HG03439 (cell line): ENCODE data around the gene LCA5L.

ENCODE experiments used
- ATAC-seq: cut with Tn5 transposase; IDR thresholded peaks from one replicate; pipeline ENCODE4 v1.9.1; 2021; ENCODE audit warnings: mild to moderate bottlenecking, moderate library complexity; ENCODE audit not compliant: unreplicated experiment

Gene LCA5L

GRCh38 chr21:39445321-39446269 lies at the start of gene LCA5L:
Gene LCA5L (minus strand): TSS chr21:39445778. CDS start chr21:39428493, 17,285 bp downstream.
- peak; percentile 88 for ATAC-seq

- ATAC-seq = no peak
These were observed 43.9 kb upstream of the LCA5L start for GRCh38 chr21:39489380-39489924.

- ATAC-seq = no peak
These were observed 39.2 kb upstream of the LCA5L start for GRCh38 chr21:39484711-39485276.

- ATAC-seq = no peak
These were observed 38.3 kb upstream of the LCA5L start for GRCh38 chr21:39483917-39484316.

- ATAC-seq = no peak
These were observed 36.3 kb upstream of the LCA5L start for GRCh38 chr21:39481886-39482285.

GRCh38 chr21:39480271-39480670 lies 34.7 kb upstream of the LCA5L start:
- no peak for ATAC-seq

GRCh38 chr21:39479814-39480182 lies 34.2 kb upstream of the LCA5L start:
- ATAC-seq = no peak

GRCh38 chr21:39479164-39479813 lies 33.7 kb upstream of the LCA5L start:
- no peak for ATAC-seq

- ATAC-seq = no peak
These were observed 29.0 kb upstream of the LCA5L start for GRCh38 chr21:39474611-39475010.

- ATAC-seq = no peak
These were observed 27.2 kb upstream of the LCA5L start for GRCh38 chr21:39472786-39473185.

- no peak for ATAC-seq
These were observed 26.0 kb upstream of the LCA5L start for GRCh38 chr21:39471598-39471997.

- ATAC-seq = no peak
These were observed 23.0 kb upstream of the LCA5L start for GRCh38 chr21:39468559-39468958.

GRCh38 chr21:39467746-39468145 lies 22.2 kb upstream of the LCA5L start:
- no peak for ATAC-seq

- no peak for ATAC-seq
These were observed 21.0 kb upstream of the LCA5L start for GRCh38 chr21:39466584-39466983.

GRCh38 chr21:39463308-39463707 lies 17.7 kb upstream of the LCA5L start:
- ATAC-seq = no peak

GRCh38 chr21:39461419-39461818 lies 15.8 kb upstream of the LCA5L start:
- no peak for ATAC-seq

- no peak for ATAC-seq
These were observed 11.1 kb upstream of the LCA5L start for GRCh38 chr21:39456665-39457064.

GRCh38 chr21:39454949-39455668 lies 9.5 kb upstream of the LCA5L start:
- no peak for ATAC-seq

- ATAC-seq = no peak
These were observed 8.1 kb upstream of the LCA5L start for GRCh38 chr21:39453571-39454179.

- ATAC-seq = no peak
These were observed 7.4 kb upstream of the LCA5L start for GRCh38 chr21:39452970-39453342.
